ENCODE data around the gene APOC3.
"Not testable (repeated sequence)": the region's sequence is repeated elsewhere in the genome, so short reads cannot be mapped to it uniquely, and the experiment has no call there.

APOC3 gene

GRCh38 chr11:116829525-116830183, at the start of gene APOC3:
Gene APOC3 (plus strand): TSS chr11:116829907. CDS start chr11:116830583, 676 bp downstream.
- peak; percentile 25 for DNase-seq (ENCODE audit: low read depth)

- DNase-seq (ENCODE audit: low read depth): peak; percentile 50
Measured at GRCh38 chr11:116782728-116783127, 47.0 kb upstream of the APOC3 start.

GRCh38 chr11:116786326-116786725, 43.4 kb upstream of the APOC3 start:
- no peak for DNase-seq (ENCODE audit: low read depth)

- no peak for DNase-seq (ENCODE audit: low read depth)
Measured at GRCh38 chr11:116786966-116787365, 42.7 kb upstream of the APOC3 start.

- peak; percentile 29 for DNase-seq (ENCODE audit: low read depth)
Measured at GRCh38 chr11:116787436-116787785, 42.3 kb upstream of the APOC3 start.

GRCh38 chr11:116787786-116788486, 41.8 kb upstream of the APOC3 start, which contains the start of gene ZPR1:
Gene ZPR1 (minus strand): TSS chr11:116788023. CDS start chr11:116787990, 33 bp downstream.
- peak; percentile 77 for DNase-seq (ENCODE audit: low read depth)

- DNase-seq (ENCODE audit: low read depth): no peak
Measured at GRCh38 chr11:116788534-116788933, 41.2 kb upstream of the APOC3 start.

- no peak for DNase-seq (ENCODE audit: low read depth)
Measured at GRCh38 chr11:116788975-116789374, 40.7 kb upstream of the APOC3 start.

GRCh38 chr11:116790167-116791001, 39.3 kb upstream of the APOC3 start:
- no peak for DNase-seq (ENCODE audit: low read depth)

- DNase-seq (ENCODE audit: low read depth): peak; percentile 71
Measured at GRCh38 chr11:116791002-116791812, 38.5 kb upstream of the APOC3 start.

- no peak for DNase-seq (ENCODE audit: low read depth)
Measured at GRCh38 chr11:116791813-116792143, 37.9 kb upstream of the APOC3 start, which contains the start of gene APOA5. Gene APOA5 (minus strand): TSS chr11:116791879. CDS start chr11:116791860, 19 bp downstream.

- DNase-seq (ENCODE audit: low read depth): no peak
Measured at GRCh38 chr11:116792144-116792868, 37.4 kb upstream of the APOC3 start.

GRCh38 chr11:116792869-116793771, 36.6 kb upstream of the APOC3 start:
- peak; percentile 78 for DNase-seq (ENCODE audit: low read depth)

- DNase-seq (ENCODE audit: low read depth): peak; percentile 35
Measured at GRCh38 chr11:116793772-116794097, 36.0 kb upstream of the APOC3 start.

- no peak for DNase-seq (ENCODE audit: low read depth)
Measured at GRCh38 chr11:116794851-116795250, 34.9 kb upstream of the APOC3 start.

- DNase-seq (ENCODE audit: low read depth): no peak
Measured at GRCh38 chr11:116796548-116796947, 33.2 kb upstream of the APOC3 start.

GRCh38 chr11:116797816-116798215, 31.9 kb upstream of the APOC3 start:
- no peak for DNase-seq (ENCODE audit: low read depth)

- DNase-seq (ENCODE audit: low read depth): no peak
Measured at GRCh38 chr11:116798368-116798767, 31.3 kb upstream of the APOC3 start.

GRCh38 chr11:116800610-116801009, 29.1 kb upstream of the APOC3 start:
- no peak for DNase-seq (ENCODE audit: low read depth)

- DNase-seq (ENCODE audit: low read depth): not testable (repeated sequence)
Measured at GRCh38 chr11:116801662-116802061, 28.0 kb upstream of the APOC3 start.
